DMS79 treated with DMSO at 0.1 percent for 48 hours (cell line): ENCODE data around the gene MACO1.
"Not testable (repeated sequence)": the region's sequence is repeated elsewhere in the genome, so short reads cannot be mapped to it uniquely, and the experiment has no call there.

Source experiments
- DNase-seq: peaks from one replicate; lab custom pipeline; 2025; lab: John Stamatoyannopoulos, UW

Gene MACO1

GRCh38 chr1:25487628-25488027, 56.9 kb downstream of the MACO1 start:
- DNase-seq, result no peak

GRCh38 chr1:25492323-25492722, 61.6 kb downstream of the MACO1 start:
- no peak for DNase-seq

- DNase-seq, result no peak
These were observed 64.3 kb downstream of the MACO1 start for GRCh38 chr1:25494952-25495351.

DNA sequence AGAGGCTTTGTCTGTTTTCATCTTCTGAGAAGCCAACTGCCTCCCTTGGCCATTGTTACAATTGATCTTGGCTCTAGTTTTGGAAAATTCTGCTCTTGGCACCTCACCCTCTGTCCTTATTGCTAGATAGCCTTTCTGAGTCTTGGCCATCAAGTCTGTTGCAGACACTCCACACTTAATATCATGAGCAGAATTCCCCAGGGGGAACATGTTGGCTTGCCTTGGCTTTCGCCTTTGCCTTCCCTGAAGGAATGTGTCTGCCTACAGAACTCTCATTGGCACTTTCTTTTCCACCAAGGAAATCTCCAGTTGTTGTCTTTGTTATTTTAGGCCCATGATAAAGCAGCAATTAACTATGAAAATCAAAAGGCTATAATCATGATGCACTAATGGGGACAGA, 70.0 kb downstream of the MACO1 start:
- DNase-seq, result no peak

DNA sequence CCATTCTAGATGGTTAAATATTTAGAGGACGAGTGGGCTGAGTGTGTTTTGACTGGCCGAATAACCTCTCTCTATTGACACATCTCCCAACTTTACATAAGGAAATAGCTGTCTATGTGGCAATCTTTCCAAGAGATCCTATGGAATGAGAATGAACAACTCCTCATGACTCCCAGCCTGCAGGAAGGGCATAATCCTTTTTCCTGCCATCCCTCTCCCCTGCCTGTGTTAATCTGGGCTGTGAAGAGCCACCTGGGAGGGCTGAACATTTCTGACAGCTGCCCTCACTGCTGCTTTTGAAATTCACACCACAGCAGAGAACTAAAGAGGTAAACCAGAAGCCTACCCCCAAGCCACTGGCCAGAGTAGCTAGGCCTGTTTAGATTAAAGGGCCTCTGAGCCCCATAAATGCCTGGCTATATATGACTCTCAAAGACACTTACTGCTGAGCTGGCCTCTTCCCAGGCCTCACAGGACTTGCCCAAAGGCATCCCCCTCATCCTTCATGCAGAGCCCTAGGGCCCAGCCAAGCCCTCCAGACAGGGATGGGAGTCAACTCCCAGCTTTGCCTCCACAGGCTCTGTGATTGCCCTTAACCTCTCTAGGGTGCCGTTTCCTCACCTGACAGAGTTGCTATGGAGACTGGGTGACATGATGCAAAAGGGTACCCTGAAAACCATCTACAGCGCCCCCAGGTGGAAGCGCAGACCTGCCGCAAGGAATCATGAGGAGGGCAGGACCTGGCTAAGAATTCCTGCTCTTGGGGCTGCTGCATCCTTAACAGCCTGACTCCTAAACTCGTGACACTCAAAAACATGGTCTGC, 70.8 kb downstream of the MACO1 start:
- DNase-seq, result no peak

- no peak for DNase-seq
These were observed 72.3 kb downstream of the MACO1 start for GRCh38 chr1:25502957-25503356.

DNA sequence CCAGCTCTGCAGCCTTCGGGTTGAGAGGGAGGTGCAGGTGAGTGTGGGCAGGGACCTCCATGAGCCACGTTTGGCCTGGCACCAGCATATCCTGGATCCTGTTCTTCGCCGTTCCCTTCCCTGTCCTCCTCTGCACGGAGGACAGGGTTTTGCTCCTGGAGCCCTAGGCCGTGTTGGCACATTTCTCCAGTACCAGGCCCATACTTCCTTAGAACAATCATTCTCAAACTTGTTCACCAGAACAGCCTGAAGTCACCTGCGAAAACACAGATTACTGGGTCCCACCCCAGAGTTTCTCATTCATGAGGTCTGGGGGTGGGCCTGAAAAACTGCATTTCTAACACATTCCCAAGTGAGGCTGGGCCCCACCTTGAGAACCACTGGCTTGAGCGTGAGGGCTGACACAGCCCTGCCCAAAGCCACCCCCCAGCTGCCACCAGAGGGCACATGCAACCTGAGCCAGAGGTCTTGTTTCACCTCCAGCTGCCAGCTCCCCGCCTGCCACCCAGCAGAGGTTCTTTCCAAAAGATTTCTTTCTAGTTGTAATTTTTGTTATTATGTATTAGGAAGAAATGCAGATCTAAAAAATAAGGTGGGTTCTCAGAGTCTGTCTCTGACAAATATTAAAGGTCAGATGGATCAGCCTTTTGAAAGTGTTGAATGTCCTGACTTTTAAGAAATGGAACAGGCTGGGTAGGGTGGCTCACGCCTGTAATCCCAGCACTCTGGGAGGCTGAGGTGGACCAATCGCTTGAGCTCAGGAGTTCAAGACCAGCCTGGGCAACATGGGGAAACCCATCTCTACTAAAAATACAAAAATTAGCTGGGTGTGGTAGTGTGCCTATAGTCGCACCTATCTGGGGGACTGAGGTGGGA, 73.1 kb downstream of the MACO1 start:
- DNase-seq, result no peak

- peak; percentile 45 for DNase-seq
These were observed 74.3 kb downstream of the MACO1 start for GRCh38 chr1:25504706-25505595.

DNA sequence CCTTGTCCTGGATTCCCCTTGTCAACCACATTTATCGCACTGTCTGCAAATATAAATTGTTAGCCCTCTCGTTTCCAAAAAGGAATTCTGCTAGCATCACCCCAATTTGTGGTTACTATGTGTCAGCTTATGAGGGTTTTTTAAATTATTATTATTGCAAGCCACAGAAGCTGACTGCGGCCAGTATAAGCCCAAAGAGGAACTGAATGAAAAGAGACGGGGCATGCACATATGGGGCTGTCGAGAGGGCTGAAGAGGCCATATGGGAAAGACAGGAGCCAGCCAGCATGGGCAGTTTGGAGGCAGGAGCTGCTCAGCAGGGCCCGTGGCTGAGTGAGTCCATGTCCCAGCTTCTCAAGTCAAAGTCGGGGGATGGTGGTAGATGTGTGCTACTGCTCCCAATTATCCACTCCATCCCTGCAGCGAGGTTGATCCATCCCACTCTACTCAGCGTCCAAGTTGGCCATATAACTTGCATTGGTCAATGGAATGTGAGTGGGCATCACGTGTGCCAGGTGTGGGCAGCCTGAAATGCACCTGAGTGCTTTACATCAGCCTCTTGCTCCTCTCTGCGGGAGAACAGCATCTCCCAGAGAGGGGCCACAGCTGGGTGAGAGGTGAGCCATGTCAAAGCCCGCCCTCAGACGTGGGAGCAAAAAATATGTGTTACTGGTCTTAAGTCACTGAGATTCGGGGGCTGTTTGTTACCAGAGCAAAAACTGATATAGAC, 75.1 kb downstream of the MACO1 start:
- no peak for DNase-seq

GRCh38 chr1:25506566-25507463, 76.1 kb downstream of the MACO1 start:
- DNase-seq, result not testable (repeated sequence)

GRCh38 chr1:25513666-25514065, 83.0 kb downstream of the MACO1 start:
- DNase-seq, result no peak

DNA sequence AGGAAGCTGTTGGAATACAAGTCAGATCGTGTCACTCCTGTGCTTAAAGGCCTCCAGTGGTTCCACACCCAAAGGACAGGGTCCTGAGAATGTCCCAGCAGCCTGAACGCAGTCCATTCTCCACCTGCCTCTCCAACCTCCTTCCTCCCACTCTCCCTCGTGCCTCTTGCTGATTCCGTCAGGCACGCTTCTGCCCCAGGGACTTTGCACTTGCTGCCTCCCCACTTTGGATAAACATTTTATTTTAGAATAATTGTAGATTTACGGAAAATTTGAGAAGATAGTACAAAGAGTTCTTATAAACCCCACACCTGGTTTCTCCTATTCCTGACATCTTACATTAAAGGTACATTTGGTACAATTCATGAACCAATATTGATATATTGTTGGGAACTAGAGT, 84.3 kb downstream of the MACO1 start:
- no peak for DNase-seq

DNA sequence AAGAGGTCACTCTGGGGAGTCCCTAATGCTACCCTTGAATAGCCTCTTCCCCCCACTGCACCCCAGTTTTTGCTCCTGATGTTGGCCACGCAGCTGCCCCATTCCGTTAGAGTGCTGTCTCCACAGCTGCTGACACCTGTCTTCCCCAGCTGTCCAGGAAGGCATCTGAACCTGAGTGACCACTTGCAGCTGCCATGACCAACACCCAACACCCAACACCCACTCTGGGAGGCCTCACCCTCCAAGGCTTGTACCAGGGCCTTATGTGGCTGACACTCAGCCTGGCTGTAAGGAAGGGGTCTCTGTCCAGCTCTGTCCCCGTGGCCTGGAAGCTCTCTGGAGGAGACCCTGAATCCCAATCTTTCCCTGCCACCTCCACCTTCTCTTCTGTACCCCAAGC, 86.0 kb downstream of the MACO1 start:
- DNase-seq, result no peak

DNA sequence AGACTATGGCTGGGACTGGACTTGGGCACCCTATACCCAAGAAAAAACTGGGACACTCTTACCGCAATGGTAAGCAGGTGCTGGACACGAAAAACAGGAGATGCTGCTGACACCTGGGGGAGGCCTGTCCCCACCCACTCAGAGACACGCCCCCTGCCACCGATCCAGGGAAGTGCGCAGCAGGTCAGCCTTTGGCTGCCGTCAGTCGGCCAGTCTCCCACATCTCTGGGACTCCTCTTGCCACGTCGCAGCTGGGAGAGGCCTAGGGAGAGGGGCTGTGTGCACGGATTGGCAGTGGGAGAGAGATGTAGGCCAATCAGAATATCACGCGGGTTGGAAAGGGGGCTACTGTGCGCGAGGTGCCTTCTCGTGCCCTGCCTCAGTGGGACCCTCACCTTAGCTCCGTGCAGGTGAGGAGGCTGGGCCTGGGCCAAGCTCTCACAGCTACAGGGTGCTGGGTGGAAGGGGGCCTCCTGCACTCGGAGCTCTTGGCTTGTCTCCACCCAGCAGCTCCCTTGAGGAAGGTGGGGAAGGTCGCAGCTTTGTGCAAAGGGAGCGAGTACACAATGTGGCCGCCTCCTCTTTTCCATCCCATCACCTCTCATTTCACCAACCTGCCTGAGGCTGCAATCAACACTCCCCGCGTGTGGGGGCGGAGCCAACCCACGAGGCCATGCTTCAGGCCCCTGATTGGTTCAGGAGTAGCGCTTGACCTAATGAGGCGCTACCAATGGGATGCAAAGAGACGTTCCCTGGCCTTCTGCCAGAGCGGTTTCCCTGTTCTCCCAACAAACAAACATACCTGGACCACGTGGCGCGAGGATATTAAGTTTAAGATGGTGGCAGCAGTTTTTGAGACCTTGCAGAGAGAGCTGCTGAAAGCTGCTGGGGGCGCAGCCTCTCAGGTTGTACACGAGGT, 87.0 kb downstream of the MACO1 start:
- no peak for DNase-seq

GRCh38 chr1:25519624-25520023, 88.9 kb downstream of the MACO1 start:
- DNase-seq, result no peak

DNA sequence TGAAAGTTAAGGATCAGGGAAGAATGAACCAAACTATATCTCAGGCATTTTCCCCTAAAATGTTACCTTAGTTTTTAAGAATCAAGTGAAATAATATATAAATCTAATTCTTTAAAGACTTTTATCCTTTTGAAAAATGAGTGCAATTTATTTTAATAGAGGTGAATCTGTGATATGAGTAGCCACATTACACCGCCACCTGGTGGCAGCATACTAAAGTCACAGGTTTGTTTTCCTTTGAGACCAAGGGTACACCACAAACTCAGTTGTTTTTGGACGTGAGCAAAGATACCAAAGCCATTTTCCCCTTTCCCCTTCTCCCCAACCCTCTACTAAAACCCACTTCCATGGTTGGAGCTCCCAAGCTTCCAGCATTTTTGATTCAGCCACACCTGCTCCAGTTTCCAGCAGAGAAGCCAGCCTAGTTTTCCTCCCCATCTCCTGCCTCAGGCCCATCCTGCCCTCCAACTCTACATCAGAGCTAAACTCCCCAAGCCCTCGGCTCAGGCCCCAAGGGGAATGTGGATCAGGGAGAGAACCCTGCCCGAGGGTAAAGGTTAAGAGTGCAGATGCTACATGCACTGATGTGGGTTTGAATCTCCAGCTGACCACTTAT, 89.9 kb downstream of the MACO1 start:
- DNase-seq, result peak; percentile 49

DNA sequence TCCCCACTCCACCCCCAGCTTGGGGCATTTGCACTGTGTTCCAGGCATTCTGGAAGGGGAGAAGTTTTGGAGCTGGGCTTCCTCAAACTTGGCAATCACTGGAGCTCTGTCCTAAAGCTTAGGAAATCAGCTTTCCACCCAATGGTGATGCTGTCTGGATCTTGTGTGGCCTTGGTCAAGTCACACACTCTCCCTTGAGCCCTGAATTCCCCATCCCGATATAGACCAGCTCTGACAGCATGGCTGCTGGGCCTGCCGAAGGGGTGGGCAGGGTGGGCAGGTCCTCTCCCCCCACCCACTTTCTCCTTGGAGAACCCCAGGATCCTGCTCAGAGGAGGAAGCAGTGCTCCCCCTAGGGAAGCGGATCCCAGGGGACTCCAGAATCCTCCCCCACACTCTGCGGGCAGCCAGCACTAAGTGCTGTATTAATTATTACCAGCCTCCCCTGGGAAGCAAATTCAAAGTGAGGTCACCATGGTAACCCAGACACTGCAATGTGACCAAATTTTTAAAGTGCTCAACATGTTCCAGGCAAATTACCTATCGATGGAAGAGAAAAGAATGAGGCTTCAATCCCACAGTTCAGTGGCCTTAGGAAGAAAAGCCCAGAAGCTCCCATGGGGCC, 91.4 kb downstream of the MACO1 start:
- no peak for DNase-seq

DNA sequence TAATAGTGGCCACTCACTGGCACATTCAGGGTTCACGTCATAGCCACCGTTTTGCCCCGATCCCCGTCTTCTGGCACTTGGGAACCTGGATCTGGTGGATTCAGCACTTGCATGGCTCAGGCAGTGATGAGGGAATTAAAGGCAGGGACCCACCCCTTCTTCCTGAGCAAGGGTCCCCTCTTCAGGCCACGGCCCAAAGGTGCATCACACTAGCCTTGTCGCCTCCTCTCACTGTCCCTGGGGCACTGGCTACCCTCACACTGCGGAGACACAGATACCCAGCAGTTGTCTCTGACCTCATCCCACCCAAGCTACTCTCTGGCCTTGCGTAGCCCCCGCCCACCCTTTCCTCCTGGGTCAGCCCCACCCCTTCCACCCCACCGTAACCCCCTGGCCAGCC, 92.8 kb downstream of the MACO1 start:
- DNase-seq, result no peak
